Measurements from ENCODE around the gene DDRGK1.

DDRGK1 gene

GRCh38 chr20:3204124-3204794 lies at the start of gene DDRGK1:
Gene DDRGK1, minus strand, starts transcription at chr20:3204682. Its CDS starts 55 bp downstream, at chr20:3204627.
- in situ Hi-C loops (cut with HindIII; ENCODE audit: low sequenced_read_pairs), result no loop called here
- TF ChIP-seq CTCF (IDR thresholded peaks at IDR 0.05; ENCODE audit: low read depth, low read length), result no peak
- peak within 1 kb of the TSS; percentile 83 for H3K4me3 ChIP-seq (ENCODE audit: low read depth, low read length)
- peak; percentile 84 for DNase-seq (ENCODE audit: low read depth, low spot score)

DNA sequence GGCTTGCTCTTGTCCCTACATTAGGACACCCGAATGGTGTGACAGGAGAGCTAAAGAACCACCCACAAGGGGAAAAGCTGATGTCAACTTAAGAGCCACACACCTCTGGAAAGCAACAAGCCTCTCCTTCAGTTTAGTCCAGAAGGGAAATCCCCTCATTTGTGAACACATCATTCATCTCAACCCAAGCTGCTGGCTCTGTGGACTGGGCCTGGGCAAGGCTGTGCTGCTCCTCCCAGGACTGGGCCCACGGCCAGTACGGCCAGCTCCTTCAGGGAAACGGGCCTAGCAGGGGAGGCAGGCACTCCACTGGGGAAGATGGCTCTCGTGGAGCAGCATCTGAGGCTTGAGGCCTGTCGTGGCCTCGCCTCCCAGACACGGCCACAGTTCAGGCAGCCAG lies 47.3 kb upstream of the DDRGK1 start:
- H3K4me3 ChIP-seq (ENCODE audit: low read depth, low read length), result no peak overlapping the region
- in situ Hi-C loops (cut with HindIII; ENCODE audit: low sequenced_read_pairs), result no loop called here
- no peak for DNase-seq (ENCODE audit: low read depth, low spot score)
- no peak for TF ChIP-seq CTCF (IDR thresholded peaks at IDR 0.05; ENCODE audit: low read depth, low read length)

GRCh38 chr20:3250091-3250504 lies 45.6 kb upstream of the DDRGK1 start:
- no peak overlapping the region for H3K4me3 ChIP-seq (ENCODE audit: low read depth, low read length)
- TF ChIP-seq CTCF (IDR thresholded peaks at IDR 0.05; ENCODE audit: low read depth, low read length), result peak; percentile 49
- in situ Hi-C loops (cut with HindIII; ENCODE audit: low sequenced_read_pairs), result no loop called here
- DNase-seq (ENCODE audit: low read depth, low spot score), result no peak

GRCh38 chr20:3248993-3249347 lies 44.5 kb upstream of the DDRGK1 start:
- in situ Hi-C loops (cut with HindIII; ENCODE audit: low sequenced_read_pairs), result no loop called here
- peak overlapping the region; percentile 20 for H3K4me3 ChIP-seq (ENCODE audit: low read depth, low read length)
- DNase-seq (ENCODE audit: low read depth, low spot score), result no peak
- TF ChIP-seq CTCF (IDR thresholded peaks at IDR 0.05; ENCODE audit: low read depth, low read length), result no peak

GRCh38 chr20:3248167-3248992 lies 43.9 kb upstream of the DDRGK1 start:
- no peak for TF ChIP-seq CTCF (IDR thresholded peaks at IDR 0.05; ENCODE audit: low read depth, low read length)
- peak; percentile 36 for DNase-seq (ENCODE audit: low read depth, low spot score)
- in situ Hi-C loops (cut with HindIII; ENCODE audit: low sequenced_read_pairs), result no loop called here
- H3K4me3 ChIP-seq (ENCODE audit: low read depth, low read length), result peak overlapping the region; percentile 20

DNA sequence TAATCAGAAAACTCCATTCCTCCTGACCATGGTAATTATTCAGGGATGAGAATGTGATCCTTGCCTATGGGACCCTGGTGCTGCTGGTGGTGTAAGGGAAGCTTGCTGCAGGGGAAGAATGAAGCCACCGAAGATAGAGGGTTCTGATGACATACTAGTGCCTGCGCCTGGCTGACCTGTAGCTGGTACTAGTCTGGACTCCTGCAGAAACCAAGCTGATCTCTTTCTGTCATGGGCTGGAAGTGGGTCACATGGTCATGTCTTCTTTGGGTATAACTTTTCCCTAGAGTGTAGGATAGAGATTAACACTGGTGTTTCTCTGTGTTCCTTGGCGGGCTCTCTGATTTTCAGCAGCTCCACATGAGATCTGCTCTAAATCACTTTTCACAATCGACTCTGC lies 43.2 kb upstream of the DDRGK1 start:
- in situ Hi-C loops (cut with HindIII; ENCODE audit: low sequenced_read_pairs), result no loop called here
- no peak overlapping the region for H3K4me3 ChIP-seq (ENCODE audit: low read depth, low read length)
- no peak for TF ChIP-seq CTCF (IDR thresholded peaks at IDR 0.05; ENCODE audit: low read depth, low read length)
- no peak for DNase-seq (ENCODE audit: low read depth, low spot score)
